ENCODE measurements around the gene GLI1.

GRCh38 chr12:57420482-57420881 lies 39.1 kb upstream of the GLI1 start:
- no peak for TF ChIP-seq POLR2A (IDR thresholded peaks at IDR 0.05)
- TF ChIP-seq CTCF (IDR thresholded peaks at IDR 0.05): no peak

All from esophagus squamous epithelium (tissue), 4 donors.